ENCODE results near the gene IFI27L1.

The IFI27L1 gene

DNA sequence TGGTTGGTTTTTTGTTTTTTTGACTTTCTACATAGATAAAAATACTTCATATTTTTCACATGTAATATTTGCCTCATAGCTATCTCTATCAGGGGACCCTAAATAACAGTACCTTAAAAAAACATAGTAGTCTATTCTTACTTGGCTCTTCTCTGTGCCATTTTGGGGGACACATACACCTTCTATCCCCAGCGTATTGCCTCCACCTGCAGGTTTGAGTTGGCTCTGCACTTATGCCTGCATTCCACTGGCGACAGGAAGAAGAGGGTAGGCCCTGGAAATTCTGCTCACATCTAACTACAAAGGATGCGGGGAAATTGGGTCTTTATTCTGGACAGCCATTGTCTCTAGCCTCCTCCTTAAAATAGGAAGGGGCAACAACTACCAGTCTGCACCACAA lies 62.1 kb downstream of the IFI27L1 start:
- DNase-seq (ENCODE audit: insufficient read length) (no peak), FAIRE-seq (no peak)
- TF ChIP-seq POLR2A (IDR thresholded peaks at IDR 0.05; ENCODE audit: low read depth, low read length) (no peak), TAF1 (IDR thresholded peaks at IDR 0.05; ENCODE audit: borderline replicate concordance, low read depth, low read length) (no peak), POLR2AphosphoS5 (IDR thresholded peaks at IDR 0.05; ENCODE audit: low read depth, low read length) (no peak)

GRCh38 chr14:94143711-94144110 lies 62.6 kb downstream of the IFI27L1 start:
- DNase-seq (ENCODE audit: insufficient read length) (no peak), FAIRE-seq (no peak)
- TF ChIP-seq TAF1 (IDR thresholded peaks at IDR 0.05; ENCODE audit: borderline replicate concordance, low read depth, low read length) = no peak
- no peak for TF ChIP-seq POLR2AphosphoS5 (IDR thresholded peaks at IDR 0.05; ENCODE audit: low read depth, low read length)
- no peak for TF ChIP-seq POLR2A (IDR thresholded peaks at IDR 0.05; ENCODE audit: low read depth, low read length)

DNA sequence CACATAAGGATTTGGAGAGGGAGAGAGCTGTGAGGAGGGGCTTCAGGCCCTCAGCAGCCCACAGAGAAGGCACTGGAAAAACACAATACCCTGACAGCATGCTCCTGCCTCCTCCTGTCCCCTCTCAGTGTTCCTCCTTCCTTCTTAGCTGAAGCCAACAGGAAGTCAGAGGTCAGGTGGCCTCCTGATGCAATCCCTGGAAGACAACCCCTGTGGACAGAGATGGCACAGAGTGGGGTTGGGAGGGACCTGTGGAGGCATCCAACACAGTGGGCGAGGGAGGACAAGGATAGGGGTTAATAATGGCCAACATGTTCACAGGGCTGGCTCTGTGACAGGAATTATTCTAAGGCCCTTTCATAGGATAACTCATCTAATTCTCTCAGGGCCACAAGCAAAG lies 63.7 kb downstream of the IFI27L1 start:
- FAIRE-seq = no peak
- no peak for TF ChIP-seq TAF1 (IDR thresholded peaks at IDR 0.05; ENCODE audit: borderline replicate concordance, low read depth, low read length)
- no peak for TF ChIP-seq POLR2AphosphoS5 (IDR thresholded peaks at IDR 0.05; ENCODE audit: low read depth, low read length)
- no peak for TF ChIP-seq POLR2A (IDR thresholded peaks at IDR 0.05; ENCODE audit: low read depth, low read length)

DNA sequence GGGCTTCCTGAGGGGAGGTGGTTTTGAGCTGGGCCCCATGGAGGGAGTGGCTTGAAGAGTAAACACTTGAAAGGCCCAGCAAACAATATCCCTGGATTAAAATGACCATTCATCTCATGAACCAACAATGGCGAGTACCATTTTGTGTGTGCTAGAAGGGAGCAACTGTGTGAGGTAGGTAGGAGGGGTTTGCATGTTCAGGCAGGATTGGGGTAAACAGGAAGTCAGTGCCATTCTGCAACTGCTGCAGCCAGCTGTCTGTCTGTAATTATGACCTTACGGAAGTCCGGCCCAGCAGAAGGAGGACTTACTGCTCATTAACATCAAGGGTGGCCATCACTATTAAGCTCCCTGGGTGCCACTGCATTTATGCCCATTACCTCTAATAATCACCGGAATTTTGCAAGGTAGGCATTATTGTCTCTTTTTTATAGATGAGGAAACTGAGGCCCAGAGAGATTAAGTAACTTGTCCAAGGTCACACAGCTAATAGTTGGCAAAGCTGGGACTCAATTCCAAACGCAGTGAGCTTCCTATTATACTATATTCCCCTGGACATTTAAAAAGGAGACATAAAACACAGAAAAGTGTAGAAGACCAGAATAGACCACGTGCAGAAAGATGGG lies 64.9 kb downstream of the IFI27L1 start:
- DNase-seq (ENCODE audit: insufficient read length) = no peak
- no peak for TF ChIP-seq TAF1 (IDR thresholded peaks at IDR 0.05; ENCODE audit: borderline replicate concordance, low read depth, low read length)
- TF ChIP-seq POLR2AphosphoS5 (IDR thresholded peaks at IDR 0.05; ENCODE audit: low read depth, low read length) = no peak
- TF ChIP-seq POLR2A (IDR thresholded peaks at IDR 0.05; ENCODE audit: low read depth, low read length) = no peak
- FAIRE-seq = no peak

More for the DNA sequence above, 63.7 kb downstream of the IFI27L1 start:
- DNase-seq (ENCODE audit: insufficient read length) = no peak
